SK-N-SH treated with all-trans-retinoic acid at 6 μM for 48 hours (cell line): ENCODE data around the gene ZSWIM8.

ENCODE experiments used
- ATAC-seq: fragments of 200-7000 bp; cut with Tn5 transposase; 3 replicates; pipeline ENCODE4 v1.9.1; 2020; ENCODE audit warnings: mild to moderate bottlenecking, moderate library complexity
- ARNTL ChIP-seq: fragments of 450-650 bp; formaldehyde crosslinking; IDR thresholded peaks from 2 replicates; pipeline ENCODE4 v1.5.0; 2020; ENCODE audit warnings: low read depth, mild to moderate bottlenecking, moderate library complexity, borderline replicate concordance
- BACH2 ChIP-seq: fragments of 250-450 bp; sonication (Bioruptor Pico); IDR thresholded peaks from 2 replicates; pipeline ENCODE4 v1.9.0; 2021; ENCODE audit warnings: mild to moderate bottlenecking, borderline replicate concordance
- CREB5 ChIP-seq: fragments of 250-450 bp; sonication (Bioruptor Pico); IDR thresholded peaks from 2 replicates; pipeline ENCODE4 v1.5.1; 2020; ENCODE audit warnings: low read depth, mild to moderate bottlenecking, moderate library complexity
- CSDC2 ChIP-seq: fragments of 250-450 bp; sonication (Bioruptor Pico); IDR thresholded peaks from 2 replicates; pipeline ENCODE4 v1.5.0; 2020; ENCODE audit warnings: mild to moderate bottlenecking, moderate library complexity
- CSRNP3 ChIP-seq: fragments of 250-450 bp; sonication (Bioruptor Pico); IDR thresholded peaks from 2 replicates; pipeline ENCODE4 v1.5.1; 2021; ENCODE audit warnings: mild to moderate bottlenecking, moderate library complexity
- ESRRG ChIP-seq: fragments of 250-450 bp; sonication (Bioruptor Pico); IDR thresholded peaks from 2 replicates; pipeline ENCODE4 v1.6.1; 2021; ENCODE audit warnings: mild to moderate bottlenecking
- GLIS3 ChIP-seq: fragments of 250-450 bp; sonication (Bioruptor Pico); IDR thresholded peaks from 2 replicates; pipeline ENCODE4 v1.5.0; 2020; ENCODE audit warnings: mild to moderate bottlenecking, moderate library complexity
- ISL1 ChIP-seq: fragments of 250-450 bp; sonication (Bioruptor Pico); IDR thresholded peaks from 2 replicates; pipeline ENCODE4 v2.1.2; 2022; ENCODE audit warnings: mild to moderate bottlenecking, moderate library complexity
- OSR1 ChIP-seq: fragments of 250-450 bp; sonication (Bioruptor Pico); IDR thresholded peaks from 2 replicates; pipeline ENCODE4 v1.8.0; 2022; ENCODE audit warnings: moderate library complexity, mild to moderate bottlenecking, inconsistent platforms
- PATZ1 ChIP-seq: fragments of 250-450 bp; sonication (Bioruptor Pico); IDR thresholded peaks from 2 replicates; pipeline ENCODE4 v1.8.0; 2020; ENCODE audit warnings: mild to moderate bottlenecking, moderate library complexity, borderline replicate concordance
- PPARA ChIP-seq: fragments of 250-450 bp; sonication (Bioruptor Pico); IDR thresholded peaks from 2 replicates; pipeline ENCODE4 v1.5.0; 2020; ENCODE audit warnings: mild to moderate bottlenecking, borderline replicate concordance
- RARB ChIP-seq: fragments of 250-450 bp; sonication (Bioruptor Pico); IDR thresholded peaks from 2 replicates; pipeline ENCODE4 v1.8.0; 2021; ENCODE audit warnings: mild to moderate bottlenecking, moderate library complexity
- SNAI2 ChIP-seq: fragments of 250-450 bp; sonication (Bioruptor Pico); IDR thresholded peaks from 2 replicates; pipeline ENCODE4 v1.5.0; 2020; ENCODE audit warnings: mild to moderate bottlenecking, moderate library complexity
- TCF4 ChIP-seq: fragments of 250-450 bp; sonication (Bioruptor Pico); IDR thresholded peaks from 2 replicates; pipeline ENCODE4 v1.8.0; 2021; ENCODE audit warnings: mild to moderate bottlenecking, moderate library complexity, borderline replicate concordance
- TOX ChIP-seq: fragments of 250-450 bp; sonication (Bioruptor Pico); IDR thresholded peaks from 2 replicates; pipeline ENCODE4 v1.8.0; 2021; ENCODE audit warnings: mild to moderate bottlenecking, moderate library complexity, borderline replicate concordance
- ZC3H10 ChIP-seq: fragments of 250-450 bp; sonication (Bioruptor Pico); IDR thresholded peaks from 2 replicates; pipeline ENCODE4 v1.5.1; 2021; ENCODE audit warnings: mild to moderate bottlenecking, moderate library complexity
- ZFP3 ChIP-seq: fragments of 250-450 bp; sonication (Bioruptor Pico); IDR thresholded peaks from 2 replicates; pipeline ENCODE4 v1.5.0; 2020; ENCODE audit warnings: mild to moderate bottlenecking, moderate library complexity
- ZFP30 ChIP-seq: fragments of 450-650 bp; formaldehyde crosslinking; IDR thresholded peaks from 2 replicates; pipeline ENCODE4 v1.5.0; 2022; ENCODE audit warnings: mild to moderate bottlenecking, moderate library complexity
- ZNF565 ChIP-seq: fragments of 450-650 bp; formaldehyde crosslinking; conservative IDR thresholded peaks from 2 replicates; pipeline ENCODE4 v1.5.0; 2020; ENCODE audit warnings: low read depth, mild to moderate bottlenecking, moderate library complexity
- ZNF70 ChIP-seq: fragments of 450-650 bp; formaldehyde crosslinking; IDR thresholded peaks from 2 replicates; pipeline ENCODE4 v1.5.0; 2020; ENCODE audit warnings: mild to moderate bottlenecking, moderate library complexity
- ZNF8 ChIP-seq: fragments of 450-650 bp; formaldehyde crosslinking; IDR thresholded peaks from 2 replicates; pipeline ENCODE4 v1.5.0; 2020; ENCODE audit warnings: mild to moderate bottlenecking, moderate library complexity
- TF ChIP-seq, protein P1 (sequence below): fragments of 250-450 bp; sonication (Bioruptor Pico); IDR thresholded peaks from 2 replicates; pipeline ENCODE4 v1.5.0; 2020; ENCODE audit warnings: mild to moderate bottlenecking, moderate library complexity
- TF ChIP-seq, protein P2 (sequence below): fragments of 250-450 bp; sonication (Bioruptor Pico); IDR thresholded peaks from 2 replicates; pipeline ENCODE4 v1.8.0; 2021; ENCODE audit warnings: low read depth, mild to moderate bottlenecking, moderate library complexity, borderline replicate concordance

Gene ZSWIM8

DNA sequence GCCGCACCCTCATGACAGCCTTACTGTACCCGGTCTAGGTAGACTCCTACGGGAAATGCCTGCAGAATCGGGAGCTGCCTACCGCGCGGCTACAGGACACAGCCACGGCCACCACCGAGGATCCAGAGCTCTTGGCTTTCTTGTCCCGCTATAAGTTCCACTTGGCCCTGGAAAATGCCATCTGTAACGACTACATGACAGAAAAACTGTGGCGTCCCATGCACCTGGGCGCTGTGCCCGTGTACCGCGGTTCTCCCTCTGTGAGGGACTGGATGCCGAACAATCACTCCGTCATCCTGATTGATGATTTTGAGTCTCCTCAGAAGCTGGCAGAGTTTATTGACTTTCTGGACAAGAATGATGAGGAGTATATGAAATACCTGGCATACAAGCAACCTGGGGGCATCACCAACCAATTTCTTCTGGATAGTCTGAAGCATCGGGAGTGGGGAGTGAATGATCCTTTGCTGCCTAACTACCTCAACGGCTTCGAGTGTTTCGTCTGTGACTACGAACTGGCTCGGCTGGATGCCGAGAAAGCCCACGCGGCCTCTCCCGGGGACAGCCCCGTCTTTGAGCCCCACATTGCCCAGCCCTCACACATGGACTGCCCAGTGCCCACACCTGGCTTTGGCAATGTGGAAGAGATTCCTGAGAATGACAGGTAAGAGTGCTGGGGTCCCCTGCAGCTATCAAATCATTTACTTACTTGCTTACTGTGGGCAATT lies 12.1 kb upstream of the ZSWIM8 start (continued):
- TF ChIP-seq, protein P1, sequence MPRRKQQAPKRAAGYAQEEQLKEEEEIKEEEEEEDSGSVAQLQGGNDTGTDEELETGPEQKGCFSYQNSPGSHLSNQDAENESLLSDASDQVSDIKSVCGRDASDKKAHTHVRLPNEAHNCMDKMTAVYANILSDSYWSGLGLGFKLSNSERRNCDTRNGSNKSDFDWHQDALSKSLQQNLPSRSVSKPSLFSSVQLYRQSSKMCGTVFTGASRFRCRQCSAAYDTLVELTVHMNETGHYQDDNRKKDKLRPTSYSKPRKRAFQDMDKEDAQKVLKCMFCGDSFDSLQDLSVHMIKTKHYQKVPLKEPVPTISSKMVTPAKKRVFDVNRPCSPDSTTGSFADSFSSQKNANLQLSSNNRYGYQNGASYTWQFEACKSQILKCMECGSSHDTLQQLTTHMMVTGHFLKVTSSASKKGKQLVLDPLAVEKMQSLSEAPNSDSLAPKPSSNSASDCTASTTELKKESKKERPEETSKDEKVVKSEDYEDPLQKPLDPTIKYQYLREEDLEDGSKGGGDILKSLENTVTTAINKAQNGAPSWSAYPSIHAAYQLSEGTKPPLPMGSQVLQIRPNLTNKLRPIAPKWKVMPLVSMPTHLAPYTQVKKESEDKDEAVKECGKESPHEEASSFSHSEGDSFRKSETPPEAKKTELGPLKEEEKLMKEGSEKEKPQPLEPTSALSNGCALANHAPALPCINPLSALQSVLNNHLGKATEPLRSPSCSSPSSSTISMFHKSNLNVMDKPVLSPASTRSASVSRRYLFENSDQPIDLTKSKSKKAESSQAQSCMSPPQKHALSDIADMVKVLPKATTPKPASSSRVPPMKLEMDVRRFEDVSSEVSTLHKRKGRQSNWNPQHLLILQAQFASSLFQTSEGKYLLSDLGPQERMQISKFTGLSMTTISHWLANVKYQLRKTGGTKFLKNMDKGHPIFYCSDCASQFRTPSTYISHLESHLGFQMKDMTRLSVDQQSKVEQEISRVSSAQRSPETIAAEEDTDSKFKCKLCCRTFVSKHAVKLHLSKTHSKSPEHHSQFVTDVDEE (CRISPR knock-in tag) = no peak
- TF ChIP-seq ARNTL (CRISPR knock-in tag) (no peak), GLIS3 (CRISPR knock-in tag) (no peak), ZNF565 (CRISPR knock-in tag) (no peak), BACH2 (CRISPR knock-in tag) (no peak), ZFP30 (CRISPR knock-in tag) (no peak), RARB (CRISPR knock-in tag) (no peak), PPARA (CRISPR knock-in tag) (no peak)
- TF ChIP-seq, all 23 proteins: peak for 0

GRCh38 chr10:73774637-73775036 lies 10.8 kb upstream of the ZSWIM8 start:
- TF ChIP-seq PPARA (CRISPR knock-in tag) (no peak), CREB5 (CRISPR knock-in tag) (no peak), BACH2 (CRISPR knock-in tag) (no peak), ZC3H10 (CRISPR knock-in tag) (no peak), ZFP3 (CRISPR knock-in tag) (no peak), ZNF70 (no peak), ZNF565 (CRISPR knock-in tag) (no peak), ESRRG (CRISPR knock-in tag) (no peak), ZFP30 (CRISPR knock-in tag) (no peak), ARNTL (CRISPR knock-in tag) (no peak), TOX (CRISPR knock-in tag) (no peak), CSDC2 (CRISPR knock-in tag) (no peak), ZNF8 (no peak), CSRNP3 (CRISPR knock-in tag) (no peak), SNAI2 (CRISPR knock-in tag) (no peak), RARB (CRISPR knock-in tag) (no peak)
- TF ChIP-seq, protein P2, sequence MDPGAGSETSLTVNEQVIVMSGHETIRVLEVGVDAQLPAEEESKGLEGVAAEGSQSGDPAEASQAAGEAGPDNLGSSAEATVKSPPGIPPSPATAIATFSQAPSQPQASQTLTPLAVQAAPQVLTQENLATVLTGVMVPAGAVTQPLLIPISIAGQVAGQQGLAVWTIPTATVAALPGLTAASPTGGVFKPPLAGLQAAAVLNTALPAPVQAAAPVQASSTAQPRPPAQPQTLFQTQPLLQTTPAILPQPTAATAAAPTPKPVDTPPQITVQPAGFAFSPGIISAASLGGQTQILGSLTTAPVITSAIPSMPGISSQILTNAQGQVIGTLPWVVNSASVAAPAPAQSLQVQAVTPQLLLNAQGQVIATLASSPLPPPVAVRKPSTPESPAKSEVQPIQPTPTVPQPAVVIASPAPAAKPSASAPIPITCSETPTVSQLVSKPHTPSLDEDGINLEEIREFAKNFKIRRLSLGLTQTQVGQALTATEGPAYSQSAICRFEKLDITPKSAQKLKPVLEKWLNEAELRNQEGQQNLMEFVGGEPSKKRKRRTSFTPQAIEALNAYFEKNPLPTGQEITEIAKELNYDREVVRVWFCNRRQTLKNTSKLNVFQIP (CRISPR knock-in tag) = no peak
- TF ChIP-seq, protein P1 (CRISPR knock-in tag) = no peak
- no peak for ATAC-seq

DNA sequence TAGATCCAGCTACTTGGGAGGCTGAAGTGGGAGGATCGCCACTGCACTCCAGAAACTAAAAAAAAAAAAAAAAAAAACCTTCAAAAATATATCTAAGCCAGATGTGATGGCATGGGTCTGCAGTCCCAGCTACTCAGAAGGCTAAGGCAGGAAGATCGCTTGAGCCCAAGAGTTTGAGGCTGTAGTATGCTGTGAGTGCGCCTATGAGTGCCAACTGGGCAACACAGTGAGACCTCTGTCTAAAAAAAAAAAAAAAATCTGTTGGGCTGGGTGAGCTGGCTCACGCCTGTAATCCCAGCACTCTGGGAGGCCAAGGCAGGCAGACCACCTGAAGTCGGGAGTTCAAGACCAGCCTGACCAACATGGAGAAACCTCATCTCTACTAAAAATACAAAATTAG lies 6.4 kb upstream of the ZSWIM8 start:
- TF ChIP-seq ZFP30 (CRISPR knock-in tag) = no peak
- TF ChIP-seq ZFP3 (CRISPR knock-in tag) = no peak
- TF ChIP-seq PATZ1 = no peak
- no peak for TF ChIP-seq CSRNP3 (CRISPR knock-in tag)
- no peak for TF ChIP-seq OSR1
- TF ChIP-seq ZNF565 (CRISPR knock-in tag) = no peak
- TF ChIP-seq SNAI2 (CRISPR knock-in tag) = no peak
- no peak for TF ChIP-seq ISL1 (CRISPR knock-in tag)
- no peak for TF ChIP-seq TCF4
- TF ChIP-seq GLIS3 (CRISPR knock-in tag) = no peak
- TF ChIP-seq ZC3H10 (CRISPR knock-in tag) = no peak
- no peak for TF ChIP-seq TOX (CRISPR knock-in tag)
- no peak for ATAC-seq
